NCI-H524 treated with DMSO at 0.1 percent for 48 hours (cell line): ENCODE results near the gene SLC19A3.
"Not testable (repeated sequence)": the region's sequence is repeated elsewhere in the genome, so short reads cannot be mapped to it uniquely, and the experiment has no call there.

Experiments
- DNase-seq: peaks from one replicate; lab custom pipeline; 2025; lab: John Stamatoyannopoulos, UW

SLC19A3 gene

DNA sequence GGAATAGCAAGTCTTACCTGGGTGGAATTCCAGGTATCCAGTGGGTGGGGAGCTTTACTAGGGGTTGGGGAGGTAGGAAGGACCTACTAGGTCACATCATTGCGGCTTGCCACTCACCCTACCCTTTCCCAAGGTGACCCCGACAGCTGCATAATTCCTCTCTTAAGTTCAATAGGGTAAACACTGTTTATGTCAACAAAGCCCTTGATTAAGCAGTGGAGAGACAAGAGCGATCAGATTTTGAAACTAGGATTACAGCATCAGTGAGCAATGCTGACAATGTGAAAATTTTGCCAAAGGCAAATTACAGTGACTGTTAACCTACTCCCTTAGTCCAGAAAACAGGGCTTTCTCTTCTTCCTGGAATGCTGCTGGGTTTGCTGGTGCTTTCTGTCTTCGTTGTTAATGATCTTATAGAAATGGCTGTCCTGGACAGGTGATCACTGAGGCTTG is 14.5 kb downstream of the SLC19A3 start:
- no peak for DNase-seq

DNA sequence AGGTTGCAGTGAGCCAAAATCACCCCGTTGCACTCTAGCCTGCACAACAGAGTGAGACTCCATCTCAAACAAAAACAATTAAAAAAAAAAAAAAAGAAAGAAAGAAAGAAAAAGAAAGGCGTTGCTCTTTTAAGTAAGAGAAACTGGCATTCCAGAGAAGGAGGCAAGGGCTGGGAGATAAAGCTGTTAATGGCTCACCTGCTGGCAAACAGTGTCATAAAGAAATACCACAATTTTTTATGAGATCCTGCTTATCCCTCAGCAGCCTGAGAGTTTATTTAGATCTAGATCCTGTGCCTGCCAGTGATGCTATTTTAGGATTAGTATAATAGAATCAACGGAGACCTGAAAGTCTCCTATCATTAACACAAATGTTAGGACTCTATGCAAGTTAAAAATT is 16.3 kb downstream of the SLC19A3 start:
- DNase-seq, result no peak

DNA sequence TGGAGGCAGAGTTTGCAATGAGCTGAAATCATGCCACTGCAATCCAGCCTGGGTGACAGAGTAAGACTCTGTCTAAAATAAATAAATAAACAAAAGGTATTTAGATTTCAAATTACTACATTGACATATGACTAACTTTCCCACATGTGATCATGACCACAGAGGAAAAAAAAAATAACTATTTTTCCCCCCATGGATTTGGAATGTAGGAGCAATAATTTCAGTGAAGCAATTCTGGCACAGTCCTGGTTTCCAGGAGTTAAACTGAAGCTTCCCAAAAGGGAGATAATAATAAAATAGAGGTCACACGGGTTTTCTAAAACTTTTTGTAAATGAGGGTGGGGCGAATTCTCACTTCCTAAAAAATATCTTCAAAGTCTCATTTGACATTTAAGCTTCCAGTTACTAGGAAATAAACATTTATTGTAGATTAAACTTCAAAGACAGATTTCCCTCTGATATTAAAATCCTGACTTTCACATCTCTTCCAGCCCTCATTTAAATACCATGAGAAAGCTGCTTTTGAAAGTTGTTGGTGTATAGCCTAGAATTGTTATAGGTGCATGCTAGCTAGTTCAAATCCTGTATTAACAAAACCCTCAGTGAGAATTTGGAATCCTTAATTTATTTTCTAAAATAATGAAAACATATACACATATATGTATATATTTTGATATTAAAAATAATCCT is 20.7 kb downstream of the SLC19A3 start:
- no peak for DNase-seq

DNA sequence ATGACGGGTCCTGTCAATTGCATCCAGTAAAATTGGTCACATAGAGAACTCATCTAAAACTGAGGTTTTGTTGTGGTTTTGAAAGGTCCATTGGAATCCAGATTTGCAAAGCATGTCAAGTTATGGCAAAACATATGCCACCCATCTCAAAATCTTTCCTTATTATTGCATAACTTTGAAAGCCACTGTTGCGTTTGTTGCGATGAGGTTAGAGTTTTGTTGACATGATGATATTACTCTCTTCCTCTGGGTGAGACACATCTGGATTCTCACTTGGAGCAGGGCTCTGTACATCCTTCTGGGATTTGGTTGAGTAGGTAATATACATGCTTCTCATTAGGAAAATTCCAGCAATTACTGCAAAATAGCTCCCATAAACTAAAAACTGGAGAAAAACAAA is 30.6 kb downstream of the SLC19A3 start:
- DNase-seq, result no peak

DNA sequence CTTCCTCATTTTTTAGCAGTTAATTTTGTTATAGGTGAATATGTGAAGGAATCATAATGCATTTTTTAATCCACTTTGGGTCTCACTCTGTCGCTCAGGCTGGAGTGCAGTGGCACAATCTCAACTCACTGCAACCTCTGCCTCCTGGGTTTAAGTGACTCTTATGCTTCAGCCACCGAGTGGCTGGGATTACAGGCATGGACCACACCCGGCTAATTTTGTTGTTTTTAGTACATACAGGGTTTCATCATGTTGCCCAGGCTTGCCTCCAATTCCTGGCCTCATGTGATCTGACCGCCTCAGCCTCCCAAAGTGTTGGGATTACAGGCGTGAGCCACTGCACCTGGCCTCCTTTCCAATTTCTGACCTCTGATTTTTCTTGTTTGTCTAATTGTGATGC is 33.6 kb downstream of the SLC19A3 start:
- no peak for DNase-seq

DNA sequence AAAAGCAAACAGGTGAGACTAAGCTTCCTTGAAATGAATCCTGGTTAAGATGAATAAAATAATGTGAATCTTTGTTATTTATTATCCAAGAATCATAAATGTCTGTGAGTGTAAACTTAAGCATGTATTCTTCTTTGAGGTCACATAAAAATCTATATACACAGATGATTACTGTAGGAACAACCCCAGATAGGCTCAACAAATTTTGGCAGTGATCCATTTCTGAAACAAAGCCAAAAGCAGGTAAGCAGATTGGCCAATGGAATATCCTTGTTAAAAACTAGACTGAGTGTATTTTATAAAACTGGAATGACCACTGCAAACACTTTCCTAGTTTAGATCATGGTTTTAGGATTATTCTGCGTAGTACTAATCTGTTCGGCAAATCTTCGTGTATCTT is 39.9 kb downstream of the SLC19A3 start:
- no peak for DNase-seq

DNA sequence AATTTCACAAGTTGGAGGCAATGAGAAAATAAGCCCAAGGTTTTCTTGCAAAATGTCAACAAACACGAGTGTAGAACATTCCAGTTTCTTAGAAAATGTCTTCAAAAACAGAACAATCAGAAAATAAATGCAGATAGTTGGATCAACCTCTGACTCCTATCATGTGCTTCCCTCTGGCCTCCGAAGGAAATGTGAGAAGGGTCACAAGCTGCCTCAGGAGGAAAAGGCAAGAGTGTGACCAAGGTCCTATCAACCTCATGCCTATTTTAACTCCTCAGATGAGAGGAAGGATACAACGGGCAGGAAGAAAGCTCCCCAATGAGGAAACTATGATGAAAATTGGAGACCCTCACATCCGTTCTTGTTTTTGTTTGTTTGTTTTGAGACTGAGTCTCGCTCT is 43.3 kb downstream of the SLC19A3 start:
- DNase-seq, result no peak

DNA sequence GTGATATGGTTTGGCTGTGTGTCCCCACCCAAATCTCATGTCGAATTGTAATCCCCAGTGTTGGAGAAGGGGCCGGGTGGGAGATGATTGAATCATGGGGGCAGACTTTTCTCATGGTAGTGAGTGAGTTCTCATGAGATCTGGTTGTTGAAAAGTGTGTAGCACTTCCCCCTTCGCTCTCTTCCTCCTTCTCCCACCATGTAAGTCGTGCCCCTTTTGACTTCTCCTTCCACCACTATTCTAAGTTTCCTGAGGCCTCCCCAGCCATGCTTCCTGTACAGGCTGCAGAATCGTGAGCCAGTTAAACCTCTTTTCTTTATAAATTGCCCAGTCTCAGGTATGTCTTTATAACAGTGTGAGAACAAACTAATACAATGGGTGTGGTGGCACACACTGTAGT is 44.2 kb downstream of the SLC19A3 start:
- not testable (repeated sequence) for DNase-seq

DNA sequence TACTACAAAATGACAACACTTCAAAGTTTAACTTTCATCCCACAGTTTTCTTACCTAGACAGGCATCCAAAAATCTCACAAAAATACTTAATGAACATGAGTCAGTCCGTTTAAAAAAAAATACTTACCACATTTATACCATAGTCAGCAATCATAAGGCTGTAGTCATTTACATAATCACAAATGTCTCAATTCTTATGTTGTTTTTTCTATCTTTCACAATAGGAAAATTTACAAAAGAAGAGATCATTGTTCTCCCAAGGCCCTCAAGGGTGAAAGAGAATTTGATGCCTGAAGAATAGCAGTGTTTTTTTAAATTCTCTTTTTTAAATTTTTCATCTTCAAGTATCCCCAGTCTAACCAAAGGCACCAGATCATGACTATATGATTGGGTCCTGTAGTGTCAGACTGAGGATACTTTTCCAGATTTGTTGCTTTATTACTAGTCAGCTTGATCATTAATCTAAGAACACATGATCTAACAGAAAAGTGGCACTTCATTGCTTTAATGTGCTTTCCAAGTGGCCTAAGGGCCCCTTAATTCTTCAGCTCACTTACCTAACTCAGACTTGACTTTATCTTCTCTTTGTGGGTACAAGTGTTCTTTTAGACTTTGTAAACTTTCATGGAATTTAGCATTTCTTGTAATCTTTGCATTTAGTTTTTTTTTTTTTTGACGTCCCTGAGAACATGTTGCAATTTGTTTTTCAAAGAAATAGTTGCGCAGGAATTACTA is 46.5 kb downstream of the SLC19A3 start:
- DNase-seq, result no peak

DNA sequence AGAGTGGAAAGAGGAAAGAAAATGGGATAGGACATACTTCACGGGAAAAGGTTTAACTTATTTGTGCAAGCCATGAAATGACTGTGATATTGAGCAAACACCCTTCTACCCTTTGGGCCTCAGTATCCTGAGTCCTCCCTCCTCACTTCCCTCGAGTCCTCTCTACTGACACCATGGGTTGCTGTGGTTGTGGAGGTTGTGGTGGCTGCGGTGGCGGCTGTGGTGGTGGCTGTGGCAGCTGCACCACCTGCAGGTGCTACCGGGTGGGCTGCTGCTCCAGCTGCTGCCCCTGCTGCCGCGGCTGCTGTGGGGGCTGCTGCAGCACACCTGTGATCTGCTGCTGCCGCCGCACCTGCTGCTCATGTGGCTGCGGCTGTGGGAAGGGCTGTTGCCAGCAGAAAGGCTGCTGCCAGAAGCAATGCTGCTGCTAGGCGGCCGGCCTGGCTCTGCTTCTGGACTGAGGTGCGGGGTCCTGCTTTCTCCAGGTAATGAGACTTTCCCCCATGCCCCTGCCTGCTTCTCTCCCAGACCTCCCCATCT is 51.1 kb downstream of the SLC19A3 start, which contains the start of gene SCYGR5:
Gene SCYGR5 (plus strand): TSS at position 174 of the 540 bp plus-strand sequence. CDS start 0 bp downstream, at position 174.
- DNase-seq, result not testable (repeated sequence)

DNA sequence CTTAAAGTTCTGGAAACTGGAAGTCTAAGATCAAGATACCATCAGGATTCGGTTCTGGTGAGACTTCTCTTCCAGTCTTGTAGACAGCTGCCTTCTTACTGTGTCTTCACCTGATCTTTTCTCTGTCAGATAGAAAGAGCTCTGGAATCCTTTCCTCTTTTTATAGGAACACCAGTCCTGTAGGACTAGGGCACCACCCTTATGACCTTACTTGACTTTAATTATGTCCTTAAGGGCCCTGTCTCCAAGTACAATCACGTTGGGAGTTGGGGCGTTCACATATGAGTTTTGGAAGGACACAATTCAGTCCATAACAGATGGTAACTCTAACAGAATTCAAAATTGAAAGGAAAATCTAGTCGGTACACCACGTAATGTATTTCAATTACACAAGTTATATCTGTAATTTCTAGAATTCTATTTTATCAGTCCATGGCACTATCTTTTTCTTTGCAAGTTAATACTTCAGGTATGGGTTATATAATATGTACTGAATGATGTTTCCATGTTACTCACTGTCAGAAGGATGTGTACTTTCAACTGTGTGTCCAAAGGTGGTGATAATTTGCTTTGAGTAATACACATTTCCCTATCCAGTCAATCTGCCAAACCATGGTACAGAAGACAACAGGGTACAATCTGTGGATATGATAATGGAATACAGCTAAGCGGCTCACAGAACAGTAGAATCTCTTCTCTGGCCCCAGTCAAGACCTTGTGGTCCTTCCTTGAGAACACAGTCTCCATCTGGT is 52.5 kb downstream of the SLC19A3 start:
- no peak for DNase-seq

DNA sequence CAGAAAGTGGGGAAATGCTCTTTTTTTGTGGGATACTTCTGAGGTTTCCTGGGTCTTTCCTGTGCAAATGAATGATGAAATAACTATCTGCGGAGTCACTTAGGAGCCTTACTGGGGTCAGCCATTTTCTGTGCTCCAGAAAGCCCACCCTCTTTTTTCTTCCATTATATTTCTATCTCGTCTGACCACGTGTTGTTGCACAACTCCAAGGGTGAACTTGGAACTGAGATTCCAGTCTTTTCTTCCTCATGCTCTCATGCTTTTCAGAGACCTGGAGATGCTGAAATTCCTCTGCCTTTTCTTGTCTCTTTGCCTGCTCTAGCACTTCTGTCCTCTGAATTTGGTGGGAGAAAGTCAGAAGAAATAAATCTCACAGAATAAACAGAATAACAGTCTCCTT is 56.0 kb downstream of the SLC19A3 start:
- DNase-seq, result no peak

DNA sequence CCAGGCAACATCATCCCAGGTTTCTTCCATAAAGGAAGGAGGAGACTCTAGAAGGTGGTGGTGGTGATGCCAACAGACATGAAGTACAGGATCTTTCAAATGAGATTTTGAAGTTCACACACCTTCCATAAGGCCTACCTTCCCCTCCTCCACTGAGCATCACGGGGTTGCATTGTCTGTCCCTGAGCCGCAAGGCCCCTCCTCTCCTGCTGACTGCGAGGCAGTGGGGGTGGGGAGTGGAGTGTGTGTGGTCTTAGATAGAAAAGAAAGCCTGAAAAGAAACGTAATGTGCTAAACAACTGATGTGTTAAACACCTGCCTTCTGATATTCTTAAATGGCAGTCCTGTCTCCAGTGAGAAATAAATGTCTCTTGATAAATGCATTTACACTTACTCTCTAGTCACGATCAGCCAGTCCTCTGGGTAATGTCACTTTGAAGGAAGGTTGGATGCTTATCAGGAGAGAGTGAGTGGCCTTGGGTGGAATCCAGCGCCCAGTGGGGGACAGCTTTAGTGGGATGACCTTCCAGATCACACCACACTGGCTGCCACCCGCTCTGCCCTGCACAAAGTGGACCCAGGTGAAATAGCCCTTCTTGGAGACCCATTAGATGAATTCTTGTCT is 56.7 kb downstream of the SLC19A3 start:
- no peak for DNase-seq

DNA sequence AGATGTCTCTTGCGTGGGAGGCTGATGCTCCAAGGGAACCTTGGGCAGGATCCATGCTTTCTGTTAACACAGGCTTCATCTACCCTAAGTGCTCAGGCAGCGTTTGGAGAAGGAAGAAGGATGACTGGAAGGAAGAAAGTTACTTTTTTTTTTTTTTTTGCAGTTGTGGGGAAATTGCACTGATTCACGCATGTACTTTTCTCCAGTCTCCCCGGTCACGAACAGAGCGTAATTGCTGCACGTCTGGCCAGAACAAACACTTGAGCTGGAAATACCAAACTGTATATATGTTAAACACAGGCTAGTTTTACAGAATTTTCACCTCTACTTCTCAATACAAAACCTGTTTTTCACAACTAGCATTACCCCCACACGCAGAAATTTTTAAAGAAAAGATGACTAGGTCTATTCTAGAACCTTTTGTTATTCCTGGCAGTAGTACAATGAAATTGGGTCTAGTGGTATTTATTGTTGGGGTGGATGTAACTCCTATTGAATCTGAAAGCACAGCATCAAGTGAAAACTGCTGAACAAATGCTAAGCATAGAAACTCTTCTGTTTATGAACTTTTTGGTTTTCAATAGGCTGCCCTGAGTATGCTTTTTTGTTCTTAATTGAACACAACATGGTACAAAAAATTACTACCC is 60.5 kb downstream of the SLC19A3 start:
- no peak for DNase-seq

DNA sequence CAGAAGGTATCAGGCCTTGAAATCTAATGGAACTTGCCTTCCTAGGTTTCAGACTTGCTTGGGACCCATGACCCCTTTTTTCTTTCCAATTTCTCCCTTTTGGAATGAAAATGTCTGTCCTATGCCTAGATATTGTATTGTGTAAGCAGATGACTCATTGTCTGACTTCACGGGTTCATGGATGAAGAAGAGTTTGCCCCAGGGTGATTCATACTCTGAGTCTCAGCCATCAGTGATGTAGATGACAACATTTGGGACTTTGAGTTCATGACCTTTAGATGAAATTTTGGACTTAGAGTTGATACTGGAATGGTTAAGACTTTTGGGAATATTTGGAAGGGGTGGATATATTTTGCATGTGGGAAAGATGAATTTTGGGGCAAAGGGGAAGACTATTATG is 62.4 kb downstream of the SLC19A3 start:
- DNase-seq, result no peak

DNA sequence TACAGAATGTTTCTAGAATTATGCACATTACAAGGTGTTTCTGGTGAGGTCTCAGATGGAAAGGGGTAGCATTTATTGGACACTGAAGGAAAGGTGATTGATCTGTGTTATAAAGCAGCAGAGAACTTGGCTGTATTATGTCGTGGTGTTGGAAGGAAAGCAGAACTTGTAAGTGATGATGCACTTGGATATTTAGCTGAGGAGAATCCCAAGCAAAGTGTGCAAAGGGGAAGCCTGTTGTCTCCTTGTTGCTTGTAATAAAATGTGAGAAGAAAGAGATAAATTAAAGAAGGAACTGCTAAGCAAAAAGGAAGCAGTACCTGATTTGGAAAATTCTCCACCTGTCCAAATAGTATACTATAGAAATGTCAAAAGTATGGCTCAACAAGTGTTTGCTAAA is 63.4 kb downstream of the SLC19A3 start:
- no peak for DNase-seq

DNA sequence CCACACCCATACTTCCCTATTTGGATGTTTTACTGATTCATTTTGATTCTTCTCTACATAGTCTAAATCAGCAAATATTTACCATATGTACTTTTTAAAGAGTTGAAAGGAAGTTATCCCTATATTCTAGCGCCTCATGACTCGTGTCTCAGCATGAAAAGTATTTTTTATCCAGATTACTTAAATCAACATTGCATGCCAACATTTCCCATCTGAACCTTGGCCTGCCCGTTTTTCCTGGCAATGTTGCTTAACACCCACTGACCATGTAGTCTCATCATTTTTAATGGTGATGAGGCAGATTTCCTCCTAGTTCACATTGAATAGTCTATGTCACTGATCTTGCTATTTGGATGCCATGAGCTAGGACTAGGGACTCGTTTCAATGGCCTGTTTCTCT is 64.4 kb downstream of the SLC19A3 start:
- DNase-seq, result no peak

DNA sequence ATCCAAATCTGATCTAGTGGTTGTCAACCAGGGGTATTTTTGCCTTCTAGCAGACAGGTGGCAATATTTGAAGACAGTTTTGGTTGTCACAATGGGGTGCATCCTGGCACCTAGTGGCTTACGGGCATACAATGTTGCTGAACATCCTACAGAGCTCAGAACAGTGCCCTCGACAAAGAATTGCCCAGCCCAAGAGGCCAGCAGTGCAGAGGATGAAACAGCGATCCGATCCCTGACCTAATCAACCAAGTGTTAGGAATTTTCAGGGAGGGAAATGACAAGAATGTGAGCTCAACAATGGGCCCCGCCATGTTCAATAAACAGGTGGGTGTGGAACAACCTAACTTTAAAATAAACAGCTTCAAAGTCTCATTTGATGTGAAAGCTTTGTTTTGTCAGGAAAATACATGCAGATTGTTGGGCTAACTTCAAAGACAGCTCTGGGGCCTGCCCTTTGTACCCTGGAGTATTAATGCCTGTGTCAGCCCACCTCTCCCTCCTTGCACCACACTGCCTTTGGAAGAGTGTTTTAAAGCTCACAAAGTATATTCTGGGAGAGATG is 73.8 kb downstream of the SLC19A3 start:
- DNase-seq, result no peak

DNA sequence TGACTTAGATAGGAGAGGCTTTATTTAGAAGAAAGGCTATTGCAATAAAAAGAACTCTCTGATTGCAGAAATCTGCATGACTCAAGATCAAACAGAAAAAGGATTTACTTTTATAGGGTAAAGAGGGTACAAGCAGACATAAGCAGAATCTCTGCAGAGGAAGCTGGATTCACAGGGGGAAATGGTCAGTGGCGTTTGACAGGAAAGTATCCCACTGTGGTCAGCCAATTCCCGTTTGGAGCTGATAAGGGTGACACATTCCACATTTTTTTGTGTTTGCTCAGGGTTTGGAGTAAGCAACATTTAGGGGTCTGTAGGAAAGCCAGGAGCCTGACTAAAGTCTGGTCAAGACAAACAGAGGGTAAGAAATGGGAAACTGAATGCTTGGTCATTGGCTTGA is 75.2 kb downstream of the SLC19A3 start:
- no peak for DNase-seq

DNA sequence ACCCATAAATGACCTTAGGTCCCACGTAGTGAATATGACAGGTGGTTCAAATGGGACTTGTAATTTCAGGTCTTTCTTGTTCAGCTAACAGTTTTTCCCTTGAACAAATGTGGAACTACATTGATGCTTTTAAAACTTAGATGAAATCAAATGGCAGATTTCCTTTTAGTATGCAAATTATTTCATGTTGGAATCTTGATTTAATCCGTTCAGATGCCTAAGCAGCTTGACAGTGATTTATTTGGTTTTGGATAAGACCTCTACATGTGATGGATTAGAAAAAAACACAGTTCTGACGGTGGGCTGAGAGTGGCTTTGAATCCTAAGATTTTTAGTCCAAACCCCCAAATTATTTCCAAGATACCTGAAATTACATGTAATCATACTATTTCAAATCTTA is 83.6 kb downstream of the SLC19A3 start:
- DNase-seq, result no peak
